Right lung (tissue), 5 donors: ENCODE data around the gene NGEF. TPM values are rescaled to one million over a fixed set of nuclear protein-coding genes. Genes with fewer than 3 reads are reported as not detected.
"Not testable (repeated sequence)": the region's sequence is repeated elsewhere in the genome, so short reads cannot be mapped to it uniquely, and the experiment has no call there.

Experiments used
- DNase-seq, 2 donors: peaks; one replicate each; pipeline ENCODE4 v3.0.0-alpha.2; 2013
- polyA plus RNA-seq, 5 donors: library from polyadenylated mRNA; unstranded; fragments of 120-200 nt; gene quantifications; one replicate each; pipeline versions ENCODE4 v1.2.1 to v1.2.3, GENCODE V29; 2013; ENCODE audit warnings: inconsistent platforms in 1 of 5, low replicate concordance in 1 of 5; ENCODE audit not compliant: insufficient read length in 5 of 5, insufficient read depth in 1 of 5

The NGEF gene
- polyA plus RNA-seq, 5 donors = 1.0 to 2.9 (median 2.7) TPM

DNA sequence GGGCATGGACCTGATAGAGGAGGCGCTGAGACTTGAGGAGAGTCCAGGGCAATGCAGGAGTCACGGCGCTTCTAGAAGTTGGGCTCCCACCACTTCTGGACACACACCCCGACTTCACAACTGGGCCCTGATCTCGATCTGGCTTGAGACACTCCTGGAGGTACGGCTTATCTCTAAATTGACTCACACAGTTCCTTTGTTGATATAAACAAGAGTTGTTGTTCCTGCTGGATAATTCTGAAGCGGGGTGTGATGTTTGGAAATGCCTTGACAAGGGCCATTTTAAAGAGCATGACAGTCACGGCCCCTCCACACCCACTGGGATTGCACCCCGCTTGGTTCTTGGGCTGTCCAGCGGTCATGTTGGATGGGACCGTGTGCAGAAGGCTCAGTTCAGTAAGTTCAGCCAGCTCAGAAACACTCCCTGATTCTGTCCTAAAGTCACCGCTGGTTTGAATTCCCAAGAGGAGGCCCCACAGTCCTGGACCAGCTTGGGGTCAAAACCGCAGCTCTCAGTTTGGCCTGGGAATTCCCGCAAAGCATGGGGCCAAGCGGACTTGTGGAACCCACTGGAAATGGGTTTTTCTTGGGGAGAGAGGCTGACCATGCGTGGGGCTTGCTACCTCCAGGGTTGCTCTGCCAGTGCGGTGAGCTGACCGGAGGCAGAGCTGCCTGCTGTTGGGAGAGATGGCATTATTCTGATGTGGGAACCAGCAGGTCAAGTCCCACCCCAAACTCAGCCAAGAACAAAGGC lies 10.1 kb upstream of the NGEF start:
- no peak for DNase-seq

DNA sequence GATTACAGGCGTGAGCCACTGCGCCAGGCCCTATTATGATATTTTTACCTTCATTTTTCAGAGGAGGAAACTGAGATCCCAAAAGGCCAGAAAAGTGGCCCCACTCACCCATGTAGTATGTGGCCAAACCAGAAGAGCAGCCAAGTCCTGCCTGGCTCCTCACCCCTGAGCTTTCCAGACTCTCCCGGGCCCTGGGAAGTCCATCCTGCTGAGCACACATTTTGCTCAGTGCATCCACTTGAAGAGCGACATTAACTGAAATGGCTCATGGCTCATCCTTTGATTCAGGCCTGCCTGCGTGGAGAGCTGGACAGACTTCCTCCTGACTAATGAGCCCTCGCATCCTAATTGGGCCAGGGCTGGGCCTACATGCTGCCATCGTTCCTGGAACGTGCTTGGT lies 9.5 kb upstream of the NGEF start:
- DNase-seq = no peak

DNA sequence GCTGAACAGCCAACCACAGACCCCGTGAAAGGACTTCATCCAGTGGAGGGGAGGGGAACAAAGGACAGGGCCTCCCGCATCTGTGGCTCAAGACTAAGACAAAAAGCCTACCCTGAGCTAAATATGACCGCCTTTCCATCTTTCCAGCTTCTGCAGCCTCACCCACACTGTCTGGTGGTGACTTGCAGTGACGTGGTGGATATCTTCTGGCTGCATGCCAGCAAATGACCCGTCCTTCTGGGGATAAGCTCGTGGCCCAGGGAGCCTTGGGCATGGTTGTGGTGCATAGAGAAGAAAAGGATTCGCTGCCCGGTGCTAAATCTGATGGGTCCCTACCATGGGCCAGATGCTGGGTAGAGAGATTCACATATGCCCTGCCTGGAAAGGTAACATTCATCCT lies 8.7 kb upstream of the NGEF start:
- no peak for DNase-seq

DNA sequence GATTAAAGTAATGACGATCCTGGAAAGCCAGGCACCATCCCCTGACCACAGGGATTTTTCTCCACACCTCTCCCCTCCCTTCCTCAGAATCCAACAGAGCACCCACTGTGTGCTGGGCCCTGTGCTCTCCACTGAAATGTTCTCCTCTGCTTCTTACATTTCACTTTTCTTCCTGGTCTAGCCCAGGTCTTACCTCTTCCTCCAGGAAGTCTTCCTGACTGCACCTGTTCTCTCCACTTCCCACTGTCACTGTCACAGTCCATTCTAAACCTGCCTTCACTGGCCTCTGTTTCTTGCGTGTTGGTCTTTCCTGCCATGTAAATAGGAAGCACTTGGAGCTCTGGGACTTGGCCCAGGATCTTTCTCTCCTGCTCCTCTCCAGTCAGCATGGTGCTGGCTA lies 7.4 kb upstream of the NGEF start:
- DNase-seq = no peak

DNA sequence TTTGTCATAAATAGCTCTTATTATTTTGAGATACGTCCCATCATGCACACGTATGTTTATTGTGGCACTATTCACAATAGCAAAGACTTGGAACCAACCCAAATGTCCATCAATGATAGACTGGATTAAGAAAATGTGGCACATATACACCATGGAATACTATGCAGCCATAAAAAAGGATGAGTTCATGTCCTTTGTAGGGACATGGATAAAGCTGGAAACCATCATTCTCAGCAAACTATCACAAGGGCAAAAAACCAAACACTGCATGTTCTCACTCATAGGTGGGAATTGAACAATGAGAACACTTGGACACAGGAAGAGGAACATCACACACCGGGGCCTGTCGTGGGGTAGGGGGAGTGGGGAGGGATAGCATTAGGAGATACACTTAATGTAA lies 6.6 kb upstream of the NGEF start:
- not testable (repeated sequence) for DNase-seq

DNA sequence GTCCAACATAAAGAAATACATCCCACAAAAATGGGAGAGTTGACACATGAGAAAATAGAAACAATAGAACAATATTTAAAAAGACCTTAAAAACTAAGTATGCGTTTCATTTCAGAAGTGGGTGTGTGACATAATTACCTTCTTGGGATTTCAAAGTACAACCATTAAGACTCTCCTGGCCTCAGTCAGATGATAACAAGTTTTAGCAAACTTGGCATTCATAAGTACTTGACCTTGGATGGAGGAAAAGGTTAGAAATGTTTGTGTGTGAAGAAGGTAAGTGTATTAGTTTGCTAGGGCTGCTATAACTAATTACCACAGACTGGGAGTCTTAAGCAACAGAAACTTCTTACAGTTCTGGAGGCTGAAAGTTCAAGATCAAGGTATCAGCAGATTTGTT lies 4.9 kb upstream of the NGEF start:
- no peak for DNase-seq

DNA sequence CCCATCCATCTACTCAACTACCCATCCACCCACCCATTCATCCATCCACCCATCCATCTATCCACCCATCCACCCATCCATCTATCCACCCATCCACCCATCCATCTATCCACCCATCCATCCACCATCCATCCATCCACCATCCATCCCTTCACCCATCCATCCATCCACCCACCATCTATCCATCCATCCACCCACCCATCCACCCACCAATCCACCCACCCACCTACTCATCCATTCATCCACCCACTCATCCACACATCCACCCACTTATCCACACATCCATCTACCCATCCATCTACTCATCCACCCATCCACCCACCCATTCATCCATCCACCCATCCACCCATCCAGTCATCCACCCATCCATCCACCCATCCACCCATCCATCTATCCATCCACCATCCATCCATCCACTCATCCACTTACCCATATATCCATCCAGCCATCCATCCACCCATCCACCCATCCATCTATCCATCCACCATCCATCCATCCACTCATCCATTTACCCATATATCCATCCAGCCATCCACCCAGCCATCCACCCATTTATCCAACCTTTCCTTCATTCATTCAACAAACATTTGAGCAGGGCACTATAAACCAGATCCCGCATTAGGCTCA lies 2.1 kb upstream of the NGEF start:
- DNase-seq = no peak

DNA sequence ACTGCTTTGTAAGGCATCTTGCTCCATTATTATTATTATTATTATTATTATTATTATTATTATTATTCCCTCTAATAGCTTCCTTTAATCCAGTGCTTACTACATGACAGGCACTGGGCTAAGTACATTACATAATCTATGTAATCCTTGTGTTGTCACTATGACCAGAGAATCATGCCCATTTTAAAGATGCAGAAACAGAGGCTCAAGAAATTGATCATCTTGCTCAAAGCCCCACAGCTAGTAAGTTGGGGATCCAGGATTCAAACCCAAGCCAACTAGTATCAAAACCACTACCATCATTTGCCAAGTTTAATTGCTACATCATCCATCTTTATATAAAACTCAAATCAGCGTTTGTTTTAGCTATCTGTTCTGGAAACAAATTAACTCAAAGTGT lies 594 bp upstream of the NGEF start:
- no peak for DNase-seq

DNA sequence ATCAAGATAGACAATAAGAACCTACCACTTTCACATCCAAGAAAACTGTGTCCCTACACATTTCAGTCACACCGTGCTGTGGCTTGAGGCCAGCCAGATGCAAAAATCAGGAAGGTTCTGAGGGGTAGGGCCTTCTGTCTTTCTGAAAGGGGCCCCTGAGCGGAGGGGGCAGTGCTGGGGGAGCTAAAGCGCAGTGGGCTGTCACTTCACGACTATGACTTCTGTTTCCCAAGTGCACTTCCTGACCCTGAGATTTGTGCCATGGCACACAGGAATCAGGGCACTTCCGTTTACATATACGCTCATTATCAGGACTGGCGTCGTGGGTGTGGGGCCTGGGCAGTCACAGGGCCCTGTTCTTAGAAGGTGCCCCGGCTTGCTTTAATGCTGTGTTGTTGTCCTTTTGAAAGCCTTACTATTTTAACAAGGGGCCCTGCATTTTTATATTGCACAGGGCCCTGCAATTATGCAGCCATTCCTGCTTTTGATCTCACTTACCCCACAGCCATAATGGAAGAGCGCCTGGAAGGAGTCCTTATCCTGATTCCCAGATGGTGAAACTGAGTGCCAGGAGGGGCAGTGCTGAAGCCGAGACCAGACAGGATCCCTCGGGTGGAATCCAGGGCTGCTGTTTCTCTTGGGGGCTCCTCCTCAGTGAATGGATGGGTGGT lies 620 bp downstream of the NGEF start:
- no peak for DNase-seq

DNA sequence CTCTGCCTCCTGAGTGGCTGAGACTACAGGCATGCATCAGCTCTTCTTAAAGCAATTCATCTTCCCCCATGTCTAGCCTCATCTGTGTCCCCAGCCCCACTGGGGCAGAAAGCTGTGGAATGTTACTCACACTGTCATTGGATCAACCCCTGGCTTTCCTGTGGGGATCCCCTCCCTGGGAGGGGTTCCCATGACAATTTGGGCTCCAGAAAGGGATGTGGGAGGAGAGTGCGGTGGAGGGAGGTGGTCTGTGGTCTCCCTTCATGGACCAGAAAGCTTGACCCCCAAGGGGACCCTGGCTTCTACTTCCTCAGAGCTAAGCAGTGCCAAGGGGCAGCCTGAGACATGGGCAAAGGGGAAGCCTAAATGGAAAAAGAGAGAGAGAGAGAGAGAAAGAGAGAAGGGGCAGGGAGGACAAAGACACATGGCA lies 1.3 kb downstream of the NGEF start:
- DNase-seq = no peak

DNA sequence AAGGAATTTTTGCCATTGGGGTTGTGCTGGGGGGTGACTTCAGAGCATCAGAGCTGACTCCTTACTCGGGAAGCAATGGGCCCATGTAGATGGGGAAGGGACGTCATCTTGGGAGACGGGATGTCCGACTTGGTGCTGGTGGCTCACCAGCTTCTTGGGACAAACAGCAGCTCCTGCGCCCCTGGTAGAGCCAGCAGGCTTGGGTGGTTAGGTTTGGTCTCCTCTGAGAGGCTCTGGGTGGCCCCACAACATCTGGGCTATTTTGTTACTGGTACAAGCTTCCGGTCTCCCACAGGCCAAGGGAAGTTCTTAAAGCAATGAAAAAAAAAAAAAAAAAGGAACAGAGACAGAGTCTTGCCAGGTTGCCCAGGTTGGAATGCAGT lies 1.8 kb downstream of the NGEF start:
- no peak for DNase-seq

DNA sequence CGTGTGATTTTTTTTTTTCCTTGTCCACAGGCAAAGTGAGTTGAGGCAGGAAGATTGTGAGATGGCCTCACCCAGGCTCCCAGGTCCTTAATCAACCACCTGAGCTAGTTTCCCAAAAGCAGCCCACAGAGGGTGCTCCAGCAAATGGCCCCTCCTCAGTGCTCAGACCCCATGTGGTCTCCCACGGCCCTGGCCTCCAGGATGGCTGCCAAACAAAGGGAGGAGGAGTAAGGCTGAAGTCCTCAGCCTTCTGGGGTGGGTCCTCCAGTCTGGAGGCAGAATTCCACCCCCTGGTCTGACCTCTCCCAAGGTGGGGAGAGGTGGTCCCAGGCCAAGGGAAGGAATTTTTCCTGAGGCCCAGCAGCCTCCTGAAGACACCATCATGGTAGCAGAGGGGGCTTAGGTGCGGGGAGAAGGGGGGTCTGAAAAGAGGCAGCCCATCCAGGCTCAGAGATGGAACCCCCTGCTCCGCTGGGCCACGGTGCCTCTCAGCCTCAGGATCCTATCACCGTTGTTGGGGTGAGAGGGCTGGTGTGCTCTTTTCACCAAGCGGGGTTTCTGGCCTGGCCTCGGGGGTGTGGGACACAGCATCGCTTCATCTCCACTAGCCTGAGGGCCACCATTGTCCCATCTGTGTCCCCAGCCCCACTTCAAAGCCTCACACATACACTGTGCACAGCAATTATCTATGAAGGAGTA lies 2.3 kb downstream of the NGEF start:
- no peak for DNase-seq

DNA sequence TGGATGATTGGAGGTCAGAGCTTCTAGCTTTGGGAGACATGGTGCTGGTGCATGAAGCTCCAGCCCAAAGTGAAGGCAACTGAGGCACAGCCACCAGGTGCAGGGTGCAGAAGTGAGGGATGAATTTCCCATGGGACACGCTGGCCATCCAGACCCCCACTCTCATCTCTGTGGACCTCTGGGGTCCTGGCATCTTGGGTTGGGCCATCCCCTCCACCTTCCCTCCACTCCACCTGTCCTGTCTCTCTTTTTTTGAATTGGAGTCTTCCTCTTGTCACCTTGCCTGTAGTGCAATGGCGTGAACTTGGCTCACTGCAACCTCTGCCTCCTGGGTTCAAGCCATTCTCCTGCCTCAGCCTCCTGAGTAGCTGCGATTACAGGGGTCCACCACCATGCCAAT lies 3.4 kb downstream of the NGEF start:
- no peak for DNase-seq

DNA sequence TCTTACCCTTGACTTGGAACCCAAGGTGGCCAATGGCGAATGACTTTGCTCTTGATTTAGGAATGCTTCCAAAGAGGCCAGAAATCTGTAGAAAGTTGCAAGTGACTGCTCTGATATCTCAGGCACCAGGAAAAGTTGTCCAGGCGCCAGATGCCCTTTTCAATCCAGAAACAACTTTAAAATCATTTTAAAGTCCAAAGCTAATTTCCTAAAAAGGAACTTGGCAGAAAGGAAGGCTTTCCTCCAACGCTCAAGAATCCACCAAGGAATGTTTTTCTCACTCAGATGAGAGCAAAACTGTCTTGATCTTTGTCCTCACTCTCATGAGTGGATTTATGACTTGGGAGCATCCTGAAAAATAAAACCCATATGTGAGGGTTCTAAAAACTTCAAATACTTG lies 5.3 kb downstream of the NGEF start:
- DNase-seq = no peak

DNA sequence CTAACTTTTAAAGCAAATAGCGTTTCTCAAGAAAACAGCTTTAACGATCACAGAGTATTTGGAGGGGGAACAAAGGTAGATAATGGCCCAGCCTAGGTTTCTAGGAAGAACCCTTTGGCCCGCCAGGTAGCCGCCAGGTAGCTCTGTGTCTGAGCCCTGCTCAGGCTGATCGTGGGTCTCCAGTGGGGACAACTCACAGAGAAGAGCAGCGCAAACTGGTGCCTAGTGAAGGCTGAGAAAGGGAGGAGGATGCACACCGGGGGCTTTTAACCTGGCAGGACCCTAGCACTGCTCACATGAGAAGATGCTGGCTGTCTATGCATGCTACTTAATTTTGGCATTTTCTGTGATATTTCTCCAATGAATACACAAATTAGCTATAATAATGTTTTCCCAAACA lies 5.8 kb downstream of the NGEF start:
- no peak for DNase-seq

DNA sequence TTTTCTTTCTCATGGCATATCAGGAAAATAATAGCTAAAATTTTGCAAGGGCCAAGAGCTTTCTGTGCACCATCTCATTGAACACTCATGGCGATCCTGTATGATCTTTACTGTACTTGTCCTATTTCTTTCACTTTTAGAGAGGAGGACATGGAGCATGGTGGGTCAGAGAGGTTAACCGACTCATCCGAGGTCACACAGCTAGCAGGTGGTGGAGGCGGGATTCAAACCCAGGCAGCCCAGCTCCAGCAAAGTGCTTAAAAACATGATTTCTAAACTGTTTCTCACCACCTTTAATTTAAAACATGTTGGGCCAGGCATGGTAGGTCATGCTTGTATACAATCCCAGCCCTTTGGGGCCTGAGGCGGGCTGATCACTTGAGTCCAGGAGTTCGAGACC lies 6.4 kb downstream of the NGEF start:
- DNase-seq = no peak

DNA sequence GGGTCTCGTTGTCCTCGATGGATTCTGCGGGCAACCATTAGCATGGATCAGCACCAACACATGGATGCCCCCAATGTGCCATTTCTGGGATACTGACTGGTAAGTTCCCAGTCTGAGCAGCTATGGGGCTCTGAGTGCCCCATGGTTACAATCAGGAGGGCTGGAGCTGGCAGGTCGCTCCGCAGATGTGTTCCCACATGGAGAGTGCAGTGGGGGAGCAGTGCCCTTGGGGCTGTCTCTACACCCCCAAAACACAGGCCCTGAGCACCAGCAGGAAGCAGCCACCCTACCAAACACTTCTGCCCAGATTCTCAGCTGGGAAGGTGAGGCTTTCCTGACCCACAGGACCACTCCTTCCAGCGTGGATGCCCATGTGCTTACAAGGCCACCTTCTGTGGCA lies 8.0 kb downstream of the NGEF start:
- DNase-seq = no peak

DNA sequence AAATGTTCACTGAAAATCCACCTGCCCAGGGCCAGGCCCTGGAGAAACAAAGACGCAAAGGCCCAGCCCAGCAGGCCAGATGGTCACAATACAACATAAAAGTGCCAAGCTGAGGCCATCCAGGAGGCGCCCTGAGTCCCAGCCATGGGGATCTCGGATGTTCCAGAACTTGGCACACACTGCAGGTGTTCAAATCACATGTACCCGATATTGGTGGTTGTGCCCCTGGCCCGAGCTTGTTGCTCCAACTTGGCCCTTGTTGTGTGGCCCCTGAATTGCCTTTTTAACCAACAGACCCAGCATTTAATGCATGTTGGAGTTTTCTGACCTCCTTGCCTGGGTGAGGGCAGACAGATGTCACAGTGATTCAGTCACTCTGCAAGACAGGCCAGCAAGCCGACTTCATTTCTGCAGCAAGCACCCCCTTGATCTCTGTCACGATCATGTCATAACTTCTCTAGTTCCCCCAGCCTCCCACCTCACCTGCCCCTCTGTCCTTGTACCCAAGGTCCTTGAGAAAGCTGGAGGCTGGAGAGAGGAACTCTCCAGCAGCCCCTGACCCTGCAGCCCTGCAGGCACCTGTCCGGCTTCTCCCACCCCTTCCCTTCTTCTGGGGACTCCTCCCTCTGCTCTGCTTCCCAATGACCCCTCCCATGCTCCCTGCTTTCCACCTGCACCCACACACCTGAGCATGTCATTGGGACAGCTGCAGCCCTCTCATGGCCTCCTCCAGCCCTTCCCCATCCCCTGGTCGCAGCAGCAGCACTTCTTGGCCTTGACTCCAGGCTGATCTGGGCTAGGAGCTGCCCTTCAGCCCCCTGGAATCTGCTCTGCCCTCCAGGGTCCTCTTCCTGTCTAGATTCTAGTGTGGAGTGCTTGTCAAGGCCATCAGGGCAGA lies 9.1 kb downstream of the NGEF start:
- no peak for DNase-seq

DNA sequence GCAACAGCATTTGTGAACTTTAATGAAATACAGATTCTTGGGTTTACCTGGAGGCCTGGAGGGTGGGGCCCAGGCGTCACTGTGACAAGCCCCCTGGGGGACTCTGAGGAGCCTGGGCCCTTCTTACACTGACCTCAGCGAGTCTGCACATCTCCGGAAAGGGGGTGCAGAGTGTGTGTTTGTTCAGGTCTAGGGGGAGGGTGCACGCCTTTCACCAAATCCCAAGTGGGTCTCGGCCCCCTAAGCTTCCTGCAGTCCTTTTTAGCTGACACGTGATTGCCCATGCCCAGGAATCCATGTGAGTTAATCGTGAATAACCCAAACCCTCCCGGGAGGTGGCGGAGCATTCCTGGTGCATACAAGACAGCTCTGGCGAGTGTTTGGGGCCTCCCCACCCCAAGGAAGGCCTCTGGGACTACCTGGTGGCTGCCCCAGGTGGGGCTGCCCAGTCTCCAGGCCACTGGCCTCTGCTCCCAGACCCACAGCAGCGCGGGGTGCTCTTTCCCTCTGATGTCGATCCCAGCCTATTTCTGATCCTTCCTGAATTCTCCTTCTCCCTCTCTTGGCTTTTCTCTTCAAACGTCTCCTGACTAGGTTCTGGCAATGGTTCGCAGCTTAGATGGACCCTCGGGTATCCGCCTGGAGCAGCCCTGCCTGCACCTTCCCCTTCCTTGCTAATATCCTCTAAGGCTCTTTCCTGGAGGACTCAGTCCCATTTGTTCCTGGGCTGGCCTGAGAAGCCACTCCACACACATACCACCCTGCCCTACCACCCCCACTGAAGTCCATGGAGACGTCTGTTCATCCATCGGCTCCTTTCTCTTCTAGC lies 10.0 kb downstream of the NGEF start:
- DNase-seq = no peak

DNA sequence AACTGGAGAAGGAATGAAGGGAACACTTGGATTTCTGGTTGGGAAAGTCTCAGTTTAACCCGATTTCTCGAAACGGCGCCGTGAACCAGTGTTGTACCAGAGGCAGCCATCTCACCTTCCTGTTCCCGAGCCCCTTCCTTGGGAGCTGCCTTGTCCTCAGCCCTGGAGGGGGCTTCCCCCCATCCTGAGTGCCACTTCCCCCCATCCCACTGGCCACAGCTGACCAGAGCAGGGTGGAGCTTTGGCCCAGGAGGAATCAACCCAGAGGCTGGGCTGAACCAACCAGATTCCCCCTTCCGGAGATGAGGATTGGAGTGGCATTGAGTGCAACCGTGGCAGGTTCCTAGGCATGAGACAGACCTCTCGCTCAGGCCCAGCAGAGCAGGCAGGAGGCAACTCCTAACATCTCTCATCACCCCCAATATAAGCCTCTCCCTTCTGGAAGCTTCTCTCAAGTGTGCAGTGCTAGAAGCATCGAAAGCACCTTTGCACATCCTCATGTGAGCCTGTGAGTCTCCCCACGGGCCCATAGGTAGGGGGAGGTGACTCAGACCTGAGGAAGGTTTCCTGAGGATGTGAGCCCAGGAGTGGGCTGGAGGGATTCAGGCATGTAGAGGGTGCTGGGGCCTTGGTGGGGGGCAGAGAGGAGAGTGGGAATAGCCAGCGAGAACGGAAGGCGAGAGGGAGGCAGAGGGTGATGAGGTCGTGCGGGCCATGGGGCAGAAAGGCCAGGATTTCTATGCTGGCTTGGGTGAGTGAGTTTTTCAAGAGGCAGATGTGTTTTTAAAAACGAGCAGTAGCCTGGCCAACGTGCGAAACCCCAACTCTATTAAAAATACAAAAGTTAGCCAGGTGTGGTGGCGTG lies 11.9 kb downstream of the NGEF start:
- DNase-seq = no peak
